Body of pancreas (tissue), 4 donors: ENCODE measurements around the gene FHOD1.

Experiments
- CTCF ChIP-seq, 7 experiments: fragments of 450-650 bp in 4 of 7; fragments of 200-600 bp in 3 of 7; sonication (generic) in 3 of 7; IDR thresholded peaks; one replicate each; pipeline ENCODE4 v1.5.1; 2016 to 2019; ENCODE audit warnings: antibody characterized with exemption in 7 of 7
- POLR2A ChIP-seq, 3 donors: fragments of 450-650 bp; IDR thresholded peaks; one replicate each; pipeline ENCODE4 v1.6.1; 2016; ENCODE audit warnings: antibody characterized with exemption in 3 of 3, mild to moderate bottlenecking in 2 of 3

DNA sequence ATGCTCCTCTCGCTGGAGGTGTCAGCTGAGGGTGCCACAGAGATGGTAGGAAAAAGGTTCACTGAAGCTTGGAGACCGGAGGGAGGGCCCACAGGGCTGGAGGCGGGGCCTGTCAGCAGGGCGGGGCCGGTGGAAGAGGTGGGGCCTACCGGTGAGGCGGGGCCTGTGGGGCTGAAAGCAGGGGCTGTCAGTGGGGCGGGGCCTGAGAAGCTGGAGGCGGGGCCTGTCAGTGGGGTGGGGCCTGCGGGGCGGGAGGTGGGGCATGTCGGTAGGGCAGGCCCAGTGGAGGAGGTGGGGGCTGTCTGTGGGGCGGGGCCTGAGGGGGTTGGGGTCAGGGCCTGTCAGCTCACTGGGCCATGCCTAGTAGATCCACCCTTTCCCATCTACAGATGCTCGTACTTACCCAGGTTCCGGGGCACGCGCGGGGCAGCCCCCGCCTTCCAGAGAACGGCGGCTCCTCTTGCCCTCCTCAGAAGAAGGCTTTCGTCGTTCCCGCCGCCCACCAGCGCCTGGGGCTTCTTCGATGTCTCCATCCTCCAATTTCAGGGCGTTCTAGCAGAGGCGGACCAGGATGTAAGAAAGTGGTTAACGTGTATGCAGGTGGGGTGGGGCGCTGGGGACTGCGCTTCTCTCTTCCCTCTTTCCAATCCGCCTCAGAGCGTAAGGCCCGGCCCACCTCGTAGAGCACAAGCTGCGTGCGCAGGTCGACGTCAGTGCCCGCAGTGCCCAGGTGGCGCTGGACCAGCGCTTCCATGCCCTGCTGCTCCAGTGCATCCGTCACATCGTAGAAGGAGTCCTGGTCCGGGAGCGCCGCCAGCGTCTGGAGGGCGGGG lies 10.5 kb downstream of the FHOD1 start:
- TF ChIP-seq CTCF (IDR thresholded peaks at IDR 0.05) (no peak), POLR2A (IDR thresholded peaks at IDR 0.05) (no peak)
